ENCODE measurements around the gene TRIO.
"Not testable (repeated sequence)": the region's sequence is repeated elsewhere in the genome, so short reads cannot be mapped to it uniquely, and the experiment has no call there.

The TRIO gene

DNA sequence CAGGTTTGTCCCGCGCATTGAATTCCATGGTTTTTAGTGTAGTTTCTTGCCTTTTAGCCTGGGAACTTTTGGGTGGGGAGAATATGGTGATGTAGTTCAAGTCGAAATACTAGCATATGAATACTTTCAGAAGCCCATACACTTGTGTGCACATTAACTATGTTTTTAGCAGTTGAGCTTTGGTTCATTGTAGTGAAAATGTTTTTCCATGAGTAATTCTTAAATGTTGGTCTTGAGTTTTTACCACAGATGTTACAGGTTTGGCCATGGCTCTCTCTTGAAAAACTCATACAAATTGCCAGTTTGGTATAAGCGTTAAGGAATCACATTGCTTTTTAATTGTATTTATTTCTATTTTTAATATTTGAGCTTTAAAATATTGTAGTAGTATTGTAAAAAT lies 45.6 kb downstream of the TRIO start:
- no peak for DNase-seq

DNA sequence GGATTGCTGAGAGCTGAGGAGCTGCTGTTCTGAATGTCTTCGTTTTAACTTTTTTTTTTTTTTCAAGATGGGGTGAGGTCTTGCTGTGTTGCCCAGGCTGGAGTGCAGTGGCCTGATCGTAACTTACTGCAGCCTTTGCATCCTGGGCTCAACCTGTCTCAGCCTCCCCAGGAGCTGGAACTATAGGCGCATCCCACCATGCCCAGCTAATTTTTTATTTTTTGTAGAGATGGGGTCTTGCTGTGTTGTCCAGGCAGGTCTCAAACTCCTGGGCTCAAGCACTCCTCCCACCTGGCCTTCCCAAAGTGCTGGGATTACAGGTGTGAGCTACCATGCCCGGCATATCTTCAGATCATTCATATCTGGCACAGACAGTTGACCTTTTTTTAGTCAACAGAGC lies 46.5 kb downstream of the TRIO start:
- DNase-seq, result no peak

DNA sequence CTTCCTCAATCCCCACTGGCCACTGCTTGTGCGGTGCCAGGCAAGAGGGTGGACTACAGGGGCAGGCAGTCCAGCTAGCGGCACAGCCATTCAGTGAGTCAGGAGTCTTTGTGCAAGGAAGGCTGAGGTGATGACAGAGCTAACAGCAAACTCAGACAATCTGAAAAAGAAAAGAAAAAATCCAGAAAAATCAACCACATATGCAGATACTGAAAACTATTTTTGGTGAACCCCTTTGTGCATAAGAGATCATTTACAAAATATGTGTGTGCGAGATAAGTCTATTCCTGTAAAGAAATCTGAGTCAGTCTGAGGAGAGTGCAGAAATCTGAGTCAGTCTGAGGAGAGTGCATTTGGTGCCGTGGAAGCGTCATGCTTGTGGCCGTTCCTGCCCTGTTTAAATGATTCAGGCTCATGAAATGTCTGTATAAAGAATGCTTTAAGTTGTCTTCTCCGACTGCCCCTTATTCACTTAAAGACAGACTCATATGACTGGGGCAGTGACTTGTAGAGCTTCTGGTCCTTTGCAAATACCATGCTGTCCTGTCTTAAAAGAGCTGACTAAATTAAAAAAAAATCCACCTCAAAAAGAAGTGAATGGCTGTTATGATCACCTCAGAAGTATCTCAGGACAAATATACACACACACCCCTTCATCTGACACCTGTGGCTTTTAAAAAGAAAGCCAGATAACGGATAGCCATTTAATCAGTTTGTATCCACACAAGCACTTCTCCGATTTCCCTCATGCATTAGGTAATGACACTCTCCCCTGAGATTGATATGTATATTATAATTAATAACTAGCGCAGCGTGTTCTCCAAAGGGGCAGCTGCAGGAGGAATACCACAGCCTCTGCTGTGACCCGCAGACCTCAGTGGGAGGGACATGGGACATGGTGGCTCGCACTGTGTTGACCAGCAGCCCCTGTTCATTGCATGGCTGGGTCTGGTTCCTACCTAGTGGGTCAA lies 47.3 kb downstream of the TRIO start:
- no peak for DNase-seq

DNA sequence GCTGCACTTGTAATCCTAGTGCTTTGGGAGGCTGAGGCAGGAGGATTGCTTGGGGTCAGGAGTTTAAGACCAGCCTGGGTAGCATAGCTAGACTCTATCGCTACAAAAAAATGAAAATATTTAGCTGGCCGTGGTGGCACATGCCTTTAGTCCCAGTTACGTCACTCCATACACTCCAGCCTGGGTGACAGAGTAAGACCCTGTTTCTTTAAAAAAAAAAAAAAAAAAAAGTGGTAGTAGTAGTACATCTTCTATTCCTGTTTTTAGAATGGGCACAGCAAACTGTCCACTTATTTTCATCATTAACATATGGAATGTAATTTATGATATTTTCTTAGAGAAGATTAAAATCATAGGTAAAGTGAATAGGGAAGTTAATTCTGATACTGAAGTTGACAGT lies 48.2 kb downstream of the TRIO start:
- DNase-seq, result no peak

DNA sequence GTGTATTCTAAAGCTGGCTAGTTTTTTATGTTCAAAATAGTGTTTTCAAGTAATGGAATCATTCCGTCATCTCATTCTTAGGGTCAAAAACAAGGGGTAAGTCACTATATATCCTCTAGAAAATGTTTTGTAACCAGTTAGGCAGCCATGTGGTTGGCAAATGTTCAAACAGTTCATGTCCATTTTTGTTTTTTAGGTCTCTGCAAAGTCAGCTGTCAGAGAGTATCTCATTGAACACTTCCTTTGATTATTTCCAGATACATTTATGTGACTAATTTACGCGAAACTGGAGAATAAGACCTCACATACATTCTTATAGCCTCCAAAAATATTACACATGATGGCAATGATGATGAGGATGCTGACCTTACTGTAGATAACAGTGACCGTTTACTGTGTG lies 50.4 kb downstream of the TRIO start:
- DNase-seq, result no peak

DNA sequence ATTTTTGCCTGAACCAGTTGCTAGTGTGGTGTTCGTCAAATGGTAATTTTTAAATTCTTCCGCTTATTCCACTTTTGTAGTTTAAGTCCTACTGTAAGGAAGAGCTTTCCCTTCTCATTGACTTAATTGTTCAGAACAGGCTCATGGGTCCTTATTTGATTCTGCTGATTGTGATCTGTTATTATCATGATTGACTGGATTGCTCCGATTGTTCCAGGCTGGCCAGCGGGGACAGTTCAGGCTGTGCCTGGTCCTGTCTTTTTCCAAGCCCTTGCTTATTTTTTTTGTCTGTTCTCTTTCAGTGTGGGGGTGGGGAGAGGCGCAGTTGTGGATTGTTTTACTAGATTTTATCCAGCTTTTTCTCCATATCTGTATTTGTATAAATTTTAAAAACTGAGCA lies 52.4 kb downstream of the TRIO start:
- no peak for DNase-seq

DNA sequence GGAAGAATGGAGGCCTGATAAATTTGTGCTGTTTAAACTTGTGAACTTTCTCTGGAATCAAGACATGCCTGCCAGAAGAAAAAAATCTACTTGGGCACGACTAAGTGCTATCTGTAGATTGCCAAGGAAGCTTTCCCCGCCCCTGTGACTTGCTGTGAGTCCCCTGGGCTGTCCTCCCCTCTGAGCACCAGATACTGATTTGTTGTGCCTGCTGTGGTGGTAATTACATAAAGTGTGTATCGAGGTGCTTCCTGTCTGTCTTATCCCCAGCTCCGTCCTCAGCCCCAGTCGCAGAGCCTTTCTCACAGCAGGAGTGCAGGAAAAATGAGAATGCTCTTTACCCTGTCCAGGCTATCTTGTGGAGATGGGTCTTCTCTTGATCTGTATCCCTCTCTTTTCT lies 53.9 kb downstream of the TRIO start:
- DNase-seq, result no peak

DNA sequence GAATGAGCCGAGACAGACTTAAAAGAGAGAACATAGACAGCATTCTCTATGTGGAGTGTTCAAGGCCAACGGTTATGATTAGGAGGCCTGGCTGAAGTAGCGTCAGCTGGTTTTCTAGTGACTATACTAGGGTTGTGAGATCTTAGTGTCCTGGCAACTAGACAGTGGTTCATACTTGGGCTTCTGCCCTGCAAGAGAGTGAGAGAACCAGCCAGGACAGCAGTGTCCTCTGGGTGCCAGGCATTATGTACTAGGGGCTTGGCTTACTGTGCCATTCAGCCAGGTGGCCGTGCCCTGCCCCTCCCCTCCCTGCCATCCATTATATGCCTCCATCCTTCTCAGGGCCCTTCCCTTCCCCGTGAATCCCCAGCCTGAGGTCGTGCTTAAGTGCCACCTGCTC lies 56.8 kb downstream of the TRIO start:
- no peak for DNase-seq

DNA sequence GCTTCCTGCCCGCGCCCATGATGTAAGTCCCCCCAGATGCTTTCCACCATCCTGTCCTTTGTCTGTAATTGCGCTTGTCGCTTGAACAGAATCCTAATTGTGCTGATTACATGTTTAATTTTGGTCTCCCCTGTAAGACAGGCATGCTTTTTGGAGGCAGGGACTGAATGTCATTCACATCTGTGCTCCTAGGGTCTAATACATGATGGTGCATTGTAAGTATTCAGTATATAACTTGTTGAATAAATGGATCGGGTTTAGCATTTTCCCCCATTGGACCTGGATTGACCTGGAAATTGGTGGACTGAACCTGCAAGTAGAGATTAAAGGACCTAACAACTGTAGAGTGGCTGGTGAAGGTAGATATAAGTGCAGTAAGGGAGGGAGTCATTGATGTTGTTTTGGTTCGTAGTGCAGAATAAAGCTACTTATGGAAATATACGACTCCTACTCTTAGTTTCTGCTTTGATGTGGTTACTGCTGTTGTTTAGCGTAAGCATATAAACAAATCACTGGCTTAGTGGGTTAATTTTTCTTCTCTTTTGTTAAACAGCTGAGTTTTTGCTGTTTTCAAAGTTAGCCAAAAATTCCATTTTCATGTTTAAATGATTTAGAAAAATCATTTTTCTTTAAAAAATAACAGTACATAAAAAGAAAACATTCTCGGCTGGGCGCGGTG lies 57.3 kb downstream of the TRIO start:
- DNase-seq, result no peak

DNA sequence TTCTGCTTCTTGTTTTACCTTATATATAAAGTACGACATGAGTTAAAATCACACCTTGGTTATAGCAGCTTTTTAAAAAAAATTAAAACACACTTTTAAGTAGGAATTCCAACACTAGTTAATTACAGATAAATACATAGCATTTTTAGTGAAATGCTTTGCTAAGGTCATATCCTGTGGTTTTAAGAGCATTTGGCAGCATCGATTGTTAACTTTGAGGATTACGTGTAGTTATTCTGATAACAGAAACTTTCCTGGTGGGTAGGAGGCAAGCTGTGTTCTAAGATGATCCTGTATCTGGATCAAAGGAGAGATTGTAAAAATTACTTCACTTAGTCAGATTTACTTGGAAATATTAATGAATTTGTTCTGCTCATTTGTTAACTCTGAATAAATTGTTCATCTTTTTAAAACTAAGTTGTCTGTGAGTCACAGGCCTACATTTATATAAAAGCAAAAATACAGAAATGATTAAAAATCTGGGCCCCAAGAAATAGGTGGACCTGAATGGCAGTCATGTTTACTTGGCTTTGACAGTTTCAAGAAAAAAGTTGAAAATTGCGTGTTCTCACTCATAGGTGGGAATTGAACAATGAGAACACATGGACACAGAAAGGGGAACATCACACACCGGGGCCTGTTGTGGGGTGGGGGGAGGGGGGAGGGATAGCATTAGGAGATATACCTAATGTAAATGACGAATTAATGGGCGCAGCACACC lies 58.3 kb downstream of the TRIO start:
- no peak for DNase-seq

DNA sequence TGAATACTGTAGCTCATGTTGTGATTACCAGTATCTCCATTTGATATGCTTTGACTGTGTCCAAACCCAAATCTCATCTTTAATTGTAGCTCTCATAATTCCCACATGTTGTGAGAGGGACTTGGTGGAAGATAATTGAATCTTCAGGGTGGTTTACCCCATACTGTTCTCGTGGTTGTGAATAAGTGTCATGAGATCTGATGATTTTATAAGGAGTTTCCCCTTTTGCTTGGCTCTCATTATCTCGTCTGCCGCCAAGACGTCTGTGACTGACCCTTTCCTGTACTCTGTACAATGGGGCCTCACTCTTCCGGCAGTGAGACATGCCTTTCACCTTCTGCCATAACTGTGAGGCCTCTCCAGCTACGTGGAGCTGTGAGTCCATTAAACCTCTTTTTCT lies 59.3 kb downstream of the TRIO start:
- no peak for DNase-seq

DNA sequence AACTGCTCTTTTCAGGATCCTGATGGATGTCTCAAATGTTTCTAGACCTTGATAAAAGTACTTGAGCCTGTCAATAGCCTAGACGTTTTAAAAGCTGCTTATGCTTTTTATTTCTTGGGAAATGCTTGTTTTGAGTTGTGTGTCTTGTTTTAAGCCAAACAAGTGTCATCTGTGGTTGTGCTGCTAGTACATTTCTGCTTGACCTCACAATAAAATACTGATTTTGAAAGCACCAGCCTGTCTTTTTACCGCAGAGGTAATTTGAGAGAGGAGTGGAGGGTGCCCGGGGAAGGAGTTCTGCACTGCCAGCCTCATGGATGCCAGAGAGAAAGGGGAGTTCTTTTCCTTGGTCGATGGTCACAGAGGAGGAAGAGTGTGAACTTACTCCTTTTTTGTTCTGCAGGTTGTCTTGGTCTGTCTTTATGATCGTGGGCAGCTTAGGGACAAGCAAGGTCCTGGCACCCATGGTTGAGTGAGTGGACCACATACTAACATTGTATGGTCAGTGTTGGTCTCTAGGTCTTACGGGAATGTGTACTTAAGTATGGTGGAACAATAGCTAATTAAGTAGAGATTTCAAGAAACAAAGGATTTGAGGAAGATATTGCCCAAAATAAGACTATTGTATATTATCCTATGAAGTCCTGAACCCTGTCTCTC lies 61.0 kb downstream of the TRIO start:
- DNase-seq, result no peak

DNA sequence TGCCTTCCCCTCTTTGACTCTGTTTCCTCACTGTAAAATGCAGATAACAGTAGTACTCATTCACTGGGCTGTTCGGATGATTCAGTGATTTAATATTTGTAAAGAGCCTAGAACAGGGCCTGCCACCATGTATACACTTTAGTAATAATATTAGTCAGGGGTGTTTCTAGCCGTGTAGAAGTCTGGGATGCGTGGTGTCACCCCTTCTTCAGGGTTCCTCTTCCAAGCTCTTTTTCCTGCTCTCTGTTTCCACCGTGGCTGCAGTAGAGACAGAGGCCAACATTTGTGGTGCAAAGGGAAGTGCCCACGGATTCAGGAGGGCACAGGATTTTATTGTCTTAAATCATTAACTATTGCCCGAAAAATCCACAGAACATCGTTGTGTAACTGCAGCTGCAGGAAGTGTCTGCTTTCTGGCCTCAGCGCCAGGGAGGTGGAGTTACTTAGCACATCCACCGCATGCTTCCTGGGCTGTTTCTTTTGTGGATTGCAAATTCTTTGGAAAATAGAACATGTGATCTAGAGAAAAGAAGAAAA lies 61.7 kb downstream of the TRIO start:
- no peak for DNase-seq

DNA sequence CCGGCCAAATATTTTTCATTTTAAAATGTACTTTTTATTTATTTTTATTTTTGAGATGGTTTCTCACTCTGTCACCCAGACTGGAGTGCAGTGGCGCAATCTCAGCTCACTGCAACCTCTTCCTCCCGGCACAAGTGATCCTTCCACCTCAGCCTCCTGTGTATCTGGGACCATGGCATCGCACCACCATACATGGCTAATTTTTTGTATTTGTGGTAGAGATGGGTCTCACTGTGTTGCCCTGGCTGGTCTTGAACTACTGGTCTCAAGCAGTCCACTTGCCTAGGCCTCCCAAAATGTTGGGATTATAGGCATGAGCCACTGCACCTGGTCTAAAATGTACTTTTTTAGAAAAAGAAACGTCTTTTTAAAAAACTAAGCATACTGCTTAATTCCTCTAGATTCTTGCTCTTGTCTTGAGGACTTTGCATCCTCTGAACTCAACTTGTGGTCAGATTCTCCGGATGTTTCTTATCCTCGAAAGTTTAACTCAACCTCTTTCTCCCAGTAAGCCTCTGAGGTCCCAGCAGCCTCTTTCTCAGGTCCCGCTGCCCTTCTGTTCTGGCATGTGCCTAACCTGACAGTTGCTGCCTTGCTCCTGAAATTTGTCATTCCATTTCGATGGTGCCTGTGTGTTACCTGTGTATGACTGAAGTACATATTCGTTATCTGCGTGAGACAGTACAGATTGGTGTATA lies 63.0 kb downstream of the TRIO start:
- DNase-seq, result no peak

DNA sequence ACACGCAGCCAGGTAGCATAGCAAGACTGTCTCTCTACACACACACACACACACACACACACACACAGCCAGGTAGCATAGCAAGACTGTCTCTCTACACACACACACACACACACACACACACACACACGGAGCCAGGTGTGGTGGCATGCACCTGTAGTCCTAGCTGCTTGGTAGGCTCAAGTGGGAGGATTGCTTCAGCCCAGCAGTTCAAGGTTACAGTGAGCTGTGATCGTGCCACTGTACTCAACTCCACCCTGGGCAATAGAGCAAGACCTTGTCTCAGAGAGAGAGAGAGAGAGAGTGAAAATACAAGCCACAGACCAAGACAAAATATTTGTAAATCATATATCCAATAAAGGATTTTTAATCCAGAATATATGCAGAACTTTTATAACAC lies 64.3 kb downstream of the TRIO start:
- DNase-seq, result not testable (repeated sequence)

DNA sequence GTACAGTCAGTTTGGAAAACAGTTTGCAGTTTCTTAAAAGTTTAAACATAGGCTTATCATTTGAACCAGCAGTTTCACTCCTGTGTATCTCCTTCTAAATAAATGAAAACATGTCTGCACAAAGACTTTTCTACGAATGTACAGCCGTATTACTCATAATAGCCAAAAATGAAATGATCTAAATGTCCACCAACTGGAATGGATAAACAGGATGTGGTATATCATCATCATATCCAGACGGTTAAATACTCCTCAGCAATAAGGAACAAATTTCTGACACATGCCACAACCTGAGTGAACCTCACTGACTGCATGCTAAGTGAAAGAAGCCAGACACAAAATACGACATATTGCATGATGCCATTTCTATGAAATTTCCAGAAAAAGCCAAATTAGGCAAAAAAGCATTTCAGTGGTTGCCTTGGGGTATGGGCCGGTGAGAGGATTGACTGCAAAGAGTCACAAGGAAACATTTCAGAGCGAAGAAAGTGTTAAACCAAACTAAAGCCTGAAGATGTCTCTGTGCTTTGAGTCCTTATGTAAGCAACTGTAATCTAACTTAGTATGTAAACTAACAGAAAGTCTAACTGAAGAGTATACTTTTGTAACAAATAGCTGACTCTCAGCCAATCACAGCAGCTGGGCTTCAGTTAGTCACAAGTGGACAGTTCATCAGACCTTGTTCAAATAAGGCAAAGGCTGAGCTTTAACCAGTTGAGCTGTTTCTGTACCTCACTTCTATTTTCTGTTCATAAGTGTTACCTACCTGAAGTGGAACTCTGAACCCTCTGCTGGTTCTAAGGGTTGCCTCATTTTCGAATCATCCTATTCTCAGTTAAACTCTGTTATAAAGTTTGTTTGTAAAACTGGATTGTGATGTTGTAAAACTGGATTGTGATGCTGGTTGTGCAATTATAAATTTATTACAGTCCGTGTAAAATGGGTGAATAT lies 65.2 kb downstream of the TRIO start:
- DNase-seq, result no peak

DNA sequence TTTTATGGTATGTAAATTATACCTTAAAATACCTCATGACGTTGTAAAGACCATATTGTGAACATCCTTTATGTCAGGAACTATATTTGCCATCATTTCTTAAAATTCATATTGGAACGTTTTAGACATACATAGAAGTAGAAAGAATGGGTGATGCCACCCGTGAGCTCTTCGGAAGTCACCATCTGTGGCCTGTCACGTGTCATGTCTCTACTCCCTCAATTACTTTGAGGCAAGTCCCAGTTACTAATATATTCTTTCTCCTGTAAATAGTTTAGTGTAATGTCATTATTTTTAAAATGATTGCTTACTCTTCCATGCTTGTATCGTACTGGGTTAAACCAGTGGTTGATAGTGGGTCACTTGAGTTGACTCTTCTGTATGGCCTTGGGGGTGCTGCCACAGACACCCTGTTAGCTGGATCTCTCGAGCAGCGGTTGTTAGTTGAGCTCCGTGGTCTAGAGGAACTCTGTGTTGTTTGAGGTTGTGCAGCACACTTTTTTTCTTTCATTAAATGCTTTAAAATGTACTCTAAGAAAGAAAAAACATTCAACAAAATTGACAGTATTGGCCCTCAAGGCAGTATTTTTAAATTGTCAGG lies 66.2 kb downstream of the TRIO start:
- DNase-seq, result no peak

DNA sequence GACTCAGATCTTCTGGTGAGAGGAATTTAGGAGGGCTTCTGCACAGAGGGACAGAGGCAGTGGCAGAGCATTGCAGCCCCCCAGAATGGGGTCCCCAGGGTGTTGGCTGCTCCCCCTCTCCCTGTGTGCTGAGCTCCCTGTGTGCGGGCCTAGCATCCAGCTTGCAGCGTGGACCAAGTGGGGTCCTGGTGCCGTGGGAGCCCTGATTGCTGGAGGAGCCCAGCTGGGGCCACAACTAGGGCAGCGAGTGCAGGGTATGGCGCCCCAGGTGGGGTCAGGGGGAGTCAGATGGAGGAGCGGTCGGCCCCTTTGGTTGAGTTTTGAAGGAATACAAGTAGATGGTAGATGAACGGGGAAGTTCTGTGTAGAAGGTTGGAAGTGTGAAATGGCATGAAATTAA lies 66.7 kb downstream of the TRIO start:
- DNase-seq, result no peak

DNA sequence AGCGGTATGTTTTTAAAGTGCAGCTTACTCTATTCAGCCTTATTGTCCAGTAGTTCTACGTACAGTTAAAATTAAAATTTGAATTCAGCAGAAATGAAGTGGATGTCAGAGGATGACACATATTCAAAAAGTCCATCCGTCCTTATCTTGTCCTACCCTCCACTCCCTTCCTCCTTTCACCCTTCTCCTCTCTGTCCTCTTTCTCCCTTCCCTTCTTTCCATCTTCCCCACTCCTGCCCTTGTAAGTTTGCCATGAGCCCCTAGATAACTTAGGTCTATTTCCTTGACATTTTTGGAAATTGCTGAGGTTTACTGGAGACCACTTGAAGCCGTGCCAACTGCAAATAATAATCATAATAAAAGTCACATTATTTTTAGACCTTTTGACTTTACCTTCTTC lies 67.6 kb downstream of the TRIO start:
- no peak for DNase-seq
